HUES6 (cell line): Measurements from ENCODE around the gene CD22.
"Not testable (repeated sequence)": the region's sequence is repeated elsewhere in the genome, so short reads cannot be mapped to it uniquely, and the experiment has no call there.

ENCODE experiments used
- H3K27ac ChIP-seq: 2 replicates; pipeline ENCODE4 v1.7.0; 2013; ENCODE audit warnings: low read depth, mild to moderate bottlenecking, low read length, inconsistent platforms
- H3K27me3 ChIP-seq: 2 replicates; pipeline ENCODE4 v1.6.1; 2013; ENCODE audit warnings: low read length; ENCODE audit not compliant: control insufficient read depth, insufficient read depth
- H3K36me3 ChIP-seq: 2 replicates; pipeline ENCODE4 v1.6.1; 2013; ENCODE audit warnings: low read length; ENCODE audit not compliant: control insufficient read depth, insufficient read depth
- H3K4me1 ChIP-seq: 2 replicates; pipeline ENCODE4 v1.6.1; 2013; ENCODE audit warnings: low read length; ENCODE audit not compliant: control insufficient read depth, insufficient read depth
- H3K4me3 ChIP-seq: 2 replicates; pipeline ENCODE4 v1.5.1; 2013; ENCODE audit warnings: low read depth, low read length
- H3K9ac ChIP-seq: one replicate; pipeline ENCODE4 v1.6.1; 2013; ENCODE audit warnings: mild to moderate bottlenecking, low read length
- H3K9me3 ChIP-seq: 2 replicates; pipeline ENCODE4 v1.6.1; 2013; ENCODE audit warnings: low read depth, low read length; ENCODE audit not compliant: control insufficient read depth, insufficient read depth

The CD22 gene

GRCh38 chr19:35328851-35329285 lies at the start of gene CD22:
TSS of gene CD22 (plus strand) at chr19:35329187. CDS start at chr19:35332041, 2,854 bp downstream.
- H3K4me3 ChIP-seq: no peak within 1 kb of the TSS
- H3K9me3 ChIP-seq: no peaks in the 10 kb centered on the region
- H3K27ac ChIP-seq: no peak within 1 kb of the TSS
- no peak within 1 kb of the TSS for H3K9ac ChIP-seq
- H3K4me1 ChIP-seq: peaks cover 9% of the 10 kb centered on the region; the same call in 1 of the 2 replicates
- no peaks in the 10 kb centered on the region for H3K27me3 ChIP-seq
- no peaks in the 10 kb centered on the region for H3K36me3 ChIP-seq

GRCh38 chr19:35279374-35279773 lies 49.6 kb upstream of the CD22 start:
- H3K36me3 ChIP-seq: peaks cover 46% of the 10 kb centered on the region
- no peaks in the 10 kb centered on the region for H3K9me3 ChIP-seq
- no peak overlapping the region for H3K27ac ChIP-seq
- no peaks in the 10 kb centered on the region for H3K4me1 ChIP-seq
- no peak overlapping the region for H3K9ac ChIP-seq
- H3K4me3 ChIP-seq: no peak overlapping the region
- H3K27me3 ChIP-seq: no peaks in the 10 kb centered on the region; the same call in 1 of the 2 replicates

- no peak overlapping the region for H3K27ac ChIP-seq
- H3K4me3 ChIP-seq: no peak overlapping the region
- peaks cover 40% of the 10 kb centered on the region for H3K36me3 ChIP-seq
- no peaks in the 10 kb centered on the region for H3K9me3 ChIP-seq
- no peak overlapping the region for H3K9ac ChIP-seq
- H3K4me1 ChIP-seq: peaks cover 7% of the 10 kb centered on the region
- H3K27me3 ChIP-seq: no peaks in the 10 kb centered on the region; the same call in 1 of the 2 replicates
Observed at GRCh38 chr19:35279985-35280821, 48.8 kb upstream of the CD22 start.

GRCh38 chr19:35281303-35281702 lies 47.7 kb upstream of the CD22 start:
- no peaks in the 10 kb centered on the region; the same call in 1 of the 2 replicates for H3K27me3 ChIP-seq
- H3K36me3 ChIP-seq: peaks cover 31% of the 10 kb centered on the region
- no peak overlapping the region for H3K9ac ChIP-seq
- H3K4me1 ChIP-seq: peaks cover 8% of the 10 kb centered on the region
- no peaks in the 10 kb centered on the region for H3K9me3 ChIP-seq
- H3K4me3 ChIP-seq: no peak overlapping the region
- no peak overlapping the region for H3K27ac ChIP-seq

- Histone ChIP-seq H3K36me3 (0 out of 2 replicates have a peak, but pooled peaks cover 3% of the 10 kb centered on the region), H3K4me3 (peak overlapping the region; percentile 31), H3K9me3 (no peaks in the 10 kb centered on the region), H3K27me3 (no peaks in the 10 kb centered on the region; the same call in 1 of the 2 replicates), H3K4me1 (peaks cover 8% of the 10 kb centered on the region), H3K27ac (no peak overlapping the region), H3K9ac (no peak overlapping the region)
Observed at GRCh38 chr19:35284153-35285094, 44.6 kb upstream of the CD22 start.

- Histone ChIP-seq H3K4me1 (peaks cover 8% of the 10 kb centered on the region), H3K9ac (no peak overlapping the region), H3K9me3 (no peaks in the 10 kb centered on the region), H3K27ac (no peak overlapping the region), H3K36me3 (no peaks in the 10 kb centered on the region), H3K27me3 (no peaks in the 10 kb centered on the region; the same call in 1 of the 2 replicates), H3K4me3 (no peak overlapping the region)
Observed at GRCh38 chr19:35285095-35285449, 43.9 kb upstream of the CD22 start.

GRCh38 chr19:35285465-35285864 lies 43.5 kb upstream of the CD22 start:
- H3K9ac ChIP-seq, H3K27ac ChIP-seq, H3K27me3 ChIP-seq, H3K36me3 ChIP-seq, H3K9me3 ChIP-seq, H3K4me3 ChIP-seq: not testable (repeated sequence)
- H3K4me1 ChIP-seq: peaks cover 11% of the 10 kb centered on the region

- not testable (repeated sequence) for H3K27me3 ChIP-seq, H3K36me3 ChIP-seq, H3K9ac ChIP-seq, H3K4me3 ChIP-seq, H3K27ac ChIP-seq, H3K9me3 ChIP-seq
- peaks cover 14% of the 10 kb centered on the region for H3K4me1 ChIP-seq
Observed at GRCh38 chr19:35286101-35286500, 42.9 kb upstream of the CD22 start.

- H3K36me3 ChIP-seq: no peaks in the 10 kb centered on the region
- H3K4me3 ChIP-seq: no peak overlapping the region
- no peaks in the 10 kb centered on the region for H3K9me3 ChIP-seq
- H3K9ac ChIP-seq: no peak overlapping the region
- no peaks in the 10 kb centered on the region; the same call in 1 of the 2 replicates for H3K27me3 ChIP-seq
- H3K4me1 ChIP-seq: peaks cover 15% of the 10 kb centered on the region
- no peak overlapping the region for H3K27ac ChIP-seq
Observed at GRCh38 chr19:35287713-35288112, 41.3 kb upstream of the CD22 start.

- Histone ChIP-seq H3K4me1 (peaks cover 19% of the 10 kb centered on the region), H3K9me3 (no peaks in the 10 kb centered on the region)
Observed at GRCh38 chr19:35288331-35288730, 40.7 kb upstream of the CD22 start.

GRCh38 chr19:35288906-35289305 lies 40.1 kb upstream of the CD22 start:
- Histone ChIP-seq H3K27ac (no peak overlapping the region), H3K9me3 (no peaks in the 10 kb centered on the region), H3K4me3 (no peak overlapping the region), H3K27me3 (no peaks in the 10 kb centered on the region; the same call in 1 of the 2 replicates), H3K4me1 (peaks cover 25% of the 10 kb centered on the region), H3K9ac (no peak overlapping the region), H3K36me3 (no peaks in the 10 kb centered on the region)

More at GRCh38 chr19:35288331-35288730, 40.7 kb upstream of the CD22 start:
- H3K9ac ChIP-seq: no peak overlapping the region
- no peak overlapping the region for H3K4me3 ChIP-seq
- no peaks in the 10 kb centered on the region; the same call in 1 of the 2 replicates for H3K27me3 ChIP-seq
- no peaks in the 10 kb centered on the region for H3K36me3 ChIP-seq
- no peak overlapping the region for H3K27ac ChIP-seq
